K562 (cell line): Measurements from ENCODE around the gene CHMP4B. TPM values are rescaled to one million over a fixed set of nuclear protein-coding genes. Genes with fewer than 3 reads are reported as not detected.

Experiments used
- CBX8 ChIP-seq: fragments of 200-600 bp; sonication (generic); IDR thresholded peaks from 2 replicates; pipeline ENCODE4 v1.6.1; 2012; ENCODE audit warnings: borderline replicate concordance, mixed run types, low read depth, mild to moderate bottlenecking, moderate library complexity, mixed read lengths, low read length, control low read depth, inconsistent platforms; ENCODE audit not compliant: poor library complexity, severe bottlenecking; ENCODE audit errors: extremely low read depth
- CHD7 ChIP-seq: fragments of 200-600 bp; sonication (generic); IDR thresholded peaks from one replicate; pipeline ENCODE4 v1.6.1; 2012; ENCODE audit warnings: mild to moderate bottlenecking, low read depth, low read length, inconsistent platforms
- EP300 ChIP-seq: IDR thresholded peaks from 2 replicates; pipeline ENCODE4 v1.6.1; 2012; ENCODE audit warnings: low read length, improper control_type of control experiment
- GTF2E2 ChIP-seq: fragments of 200-800 bp; sonication (Bioruptor generic); IDR thresholded peaks from 2 replicates; pipeline ENCODE4 v1.6.1; 2016; ENCODE audit warnings: missing genetic modification characterization, missing compliant biosample characterization
- MYNN ChIP-seq, 2 experiments: sonication (generic); formaldehyde crosslinking in 1 of 2; IDR thresholded peaks; 2 replicates each; pipeline versions ENCODE4 v1.5.0 to v1.6.1; 2016 to 2020; ENCODE audit warnings: antibody characterized with exemption in 1 of 2, missing genetic modification reagents in 1 of 2
- ZNF143 ChIP-seq: sonication (generic); formaldehyde crosslinking; IDR thresholded peaks from 2 replicates; pipeline ENCODE4 v1.9.0; 2022; ENCODE audit warnings: mild to moderate bottlenecking, missing genetic modification reagents
- polyA plus RNA-seq, 8 experiments: library from polyadenylated mRNA; depleted of rRNA in 4 of 8; stranded (reverse) in 5 of 8; unstranded in 3 of 8; fragments of >200 nt; fragmentation: Nextera tagmentation in 2 of 8; fragmentation: Illumina TruSeq in 1 of 8; extraction: Ambion mirVana in 2 of 8; extraction: Trizol in 1 of 8; gene quantifications; 2 replicates each; pipeline versions ENCODE4 v1.2.1 to v1.2.3, GENCODE V29; 2011 to 2014; ENCODE audit warnings: inconsistent platforms in 1 of 8, missing spikeins in 1 of 8
- total RNA-seq, 7 experiments: library from RNA; depleted of rRNA in 6 of 7; stranded (reverse); fragments of >200 nt in 6 of 7; fragmentation: Illumina TruSeq in 2 of 7; extraction: Trizol in 2 of 7; gene quantifications; 2 replicates each; pipeline versions ENCODE4 v1.2.1 to v1.2.3, GENCODE V29; 2011 to 2021; ENCODE audit warnings: low replicate concordance in 1 of 7

The CHMP4B gene
- total and polyA plus RNA-seq, 9 of the 15 experiments (the other 6 are each of a cell fraction or from before 2014, with no cell fraction given), result 1.8 to 64.7 (median 31.8) TPM

GRCh38 chr20:33865761-33866370 is 54.7 kb downstream of the CHMP4B start (continued):
- TF ChIP-seq CHD7, result no peak
- no peak for TF ChIP-seq MYNN (IDR thresholded peaks at IDR 0.05)
- no peak for TF ChIP-seq MYNN (CRISPR knock-in tag; IDR thresholded peaks at IDR 0.05)
- no peak for TF ChIP-seq EP300
- TF ChIP-seq ZNF143 (CRISPR knock-in tag), result no peak
- no peak for TF ChIP-seq GTF2E2 (tag)
- TF ChIP-seq CBX8, result no peak
